SKM-1 (cell line): ENCODE results near the gene GPR61.

Experiments
- DNase-seq: peaks from one replicate; lab custom pipeline; 2025; ENCODE audit not compliant: unreplicated experiment; lab: John Stamatoyannopoulos, UW

GPR61 gene

GRCh38 chr1:109564194-109564878 is 24.7 kb downstream of the GPR61 start:
- no peak for DNase-seq

GRCh38 chr1:109565241-109565640 is 25.6 kb downstream of the GPR61 start:
- DNase-seq, result no peak

- DNase-seq, result no peak
Measured at GRCh38 chr1:109566982-109567381, 27.3 kb downstream of the GPR61 start.

GRCh38 chr1:109567877-109568672 is 28.4 kb downstream of the GPR61 start:
- no peak for DNase-seq

- no peak for DNase-seq
Measured at GRCh38 chr1:109569323-109569722, 29.7 kb downstream of the GPR61 start.

GRCh38 chr1:109570414-109570813 is 30.7 kb downstream of the GPR61 start:
- DNase-seq, result no peak

GRCh38 chr1:109573785-109574184 is 34.1 kb downstream of the GPR61 start:
- peak; percentile 10 for DNase-seq

- DNase-seq, result no peak
Measured at GRCh38 chr1:109578947-109579443, 39.3 kb downstream of the GPR61 start.

- no peak for DNase-seq
Measured at GRCh38 chr1:109579491-109579890, 39.8 kb downstream of the GPR61 start.

GRCh38 chr1:109582021-109582420 is 42.3 kb downstream of the GPR61 start:
- no peak for DNase-seq

GRCh38 chr1:109584766-109585165 is 45.1 kb downstream of the GPR61 start:
- DNase-seq, result no peak

- no peak for DNase-seq
Measured at GRCh38 chr1:109586055-109586454, 46.4 kb downstream of the GPR61 start.

GRCh38 chr1:109589177-109589576 is 49.5 kb downstream of the GPR61 start:
- no peak for DNase-seq

GRCh38 chr1:109589679-109590078 is 50.0 kb downstream of the GPR61 start:
- DNase-seq, result no peak

- no peak for DNase-seq
Measured at GRCh38 chr1:109592916-109593315, 53.2 kb downstream of the GPR61 start.

- DNase-seq, result no peak
Measured at GRCh38 chr1:109595531-109595930, 55.9 kb downstream of the GPR61 start.
